ENCODE measurements around the gene PLCD1.
A peak's percentile ranks its signal among the peaks of the same experiment; 100 is the strongest.
"Not testable (repeated sequence)": the region's sequence is repeated elsewhere in the genome, so short reads cannot be mapped to it uniquely, and the experiment has no call there.

PLCD1 gene

GRCh38 chr3:38000242-38000916 lies 29.1 kb downstream of the PLCD1 start:
- no peak for DNase-seq (ENCODE audit: low read depth)

DNA sequence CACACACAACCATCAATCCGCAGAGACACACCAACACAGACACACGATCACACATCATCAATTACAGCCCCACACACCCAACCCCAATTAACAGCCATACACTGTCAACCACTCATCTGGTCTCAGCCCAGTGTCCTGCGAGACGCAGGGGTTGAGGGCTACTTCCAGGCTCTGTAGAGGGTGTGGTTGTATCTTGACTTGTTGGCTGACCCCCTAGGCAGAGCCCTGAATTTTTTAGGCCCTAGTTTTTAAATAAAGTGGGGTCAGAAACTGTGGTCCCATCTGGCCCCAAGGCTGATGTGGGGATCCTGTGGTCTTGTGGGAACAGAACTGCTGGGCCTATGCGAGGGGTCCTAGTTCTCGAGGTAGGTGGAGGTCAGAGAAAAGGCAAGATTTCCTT lies 29.6 kb downstream of the PLCD1 start:
- no peak for DNase-seq (ENCODE audit: low read depth)

- DNase-seq (ENCODE audit: low read depth): no peak
These were observed 31.6 kb downstream of the PLCD1 start for GRCh38 chr3:37997791-37998370.

DNA sequence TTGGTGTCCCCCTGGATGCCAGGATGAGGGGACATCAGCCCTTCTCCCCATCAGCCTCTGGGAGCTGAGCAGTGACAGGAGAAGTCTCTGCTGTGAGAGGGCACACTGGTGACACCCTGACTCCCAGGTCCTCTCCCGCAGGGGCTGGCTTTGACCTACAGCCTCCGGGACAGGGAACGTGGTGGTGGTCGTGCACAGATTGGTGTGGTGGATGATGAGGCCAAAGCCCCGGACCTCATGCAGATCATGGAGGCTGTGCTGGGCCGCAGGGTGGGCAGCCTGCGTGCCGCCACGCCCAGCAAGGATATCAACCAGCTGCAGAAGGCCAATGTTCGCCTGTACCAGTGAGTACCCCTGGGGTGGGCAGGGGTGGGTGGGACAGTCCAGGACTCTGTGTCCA lies 32.1 kb downstream of the PLCD1 start:
- DNase-seq (ENCODE audit: low read depth): no peak

GRCh38 chr3:37996785-37997301 lies 32.6 kb downstream of the PLCD1 start:
- peak; percentile 69 for DNase-seq (ENCODE audit: low read depth)

- no peak for DNase-seq (ENCODE audit: low read depth)
These were observed 33.5 kb downstream of the PLCD1 start for GRCh38 chr3:37995652-37996641.

GRCh38 chr3:37994639-37994972 lies 34.8 kb downstream of the PLCD1 start:
- DNase-seq (ENCODE audit: low read depth): no peak

GRCh38 chr3:37993820-37994638 lies 35.4 kb downstream of the PLCD1 start:
- DNase-seq (ENCODE audit: low read depth): peak; percentile 27

- DNase-seq (ENCODE audit: low read depth): no peak
These were observed 36.0 kb downstream of the PLCD1 start for GRCh38 chr3:37993460-37993819.

GRCh38 chr3:37993067-37993455 lies 36.4 kb downstream of the PLCD1 start:
- DNase-seq (ENCODE audit: low read depth): no peak

DNA sequence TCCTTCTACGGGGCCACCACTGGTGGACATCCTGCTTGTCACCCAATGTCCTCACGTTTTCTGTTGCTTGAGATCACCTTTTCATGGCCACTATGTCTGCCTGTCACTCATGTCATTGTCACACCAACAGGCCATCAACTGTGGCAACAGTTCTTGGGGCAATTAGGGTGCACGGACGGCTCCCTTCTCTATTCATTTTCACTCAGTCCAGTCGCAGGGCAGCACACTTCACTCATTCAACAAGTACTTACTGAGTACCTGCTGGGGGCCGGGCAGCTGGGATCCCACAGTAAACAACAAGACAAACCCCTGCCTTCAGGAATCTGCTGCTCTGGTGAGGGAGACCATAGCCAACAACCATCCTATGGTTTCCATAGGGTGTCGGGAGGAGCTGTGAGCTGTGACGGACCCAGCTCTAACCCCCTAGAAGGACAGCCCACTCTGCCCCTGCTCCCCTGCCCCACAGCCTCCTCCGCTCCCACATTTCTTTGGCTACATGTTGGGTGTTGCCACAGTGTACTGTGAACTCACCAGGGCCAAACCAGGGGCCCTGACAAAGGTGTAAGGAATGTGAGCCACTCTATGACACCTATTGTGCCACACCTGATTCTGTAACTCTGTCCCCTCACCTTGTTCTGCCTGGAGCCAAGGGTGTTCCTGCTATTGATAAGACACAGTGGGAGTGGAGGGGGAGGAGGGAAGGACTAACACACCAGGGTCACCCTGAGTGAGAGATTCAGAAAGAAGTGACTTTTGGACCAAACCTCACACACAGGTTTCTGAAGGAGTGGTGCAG lies 37.0 kb downstream of the PLCD1 start:
- no peak for DNase-seq (ENCODE audit: low read depth)

DNA sequence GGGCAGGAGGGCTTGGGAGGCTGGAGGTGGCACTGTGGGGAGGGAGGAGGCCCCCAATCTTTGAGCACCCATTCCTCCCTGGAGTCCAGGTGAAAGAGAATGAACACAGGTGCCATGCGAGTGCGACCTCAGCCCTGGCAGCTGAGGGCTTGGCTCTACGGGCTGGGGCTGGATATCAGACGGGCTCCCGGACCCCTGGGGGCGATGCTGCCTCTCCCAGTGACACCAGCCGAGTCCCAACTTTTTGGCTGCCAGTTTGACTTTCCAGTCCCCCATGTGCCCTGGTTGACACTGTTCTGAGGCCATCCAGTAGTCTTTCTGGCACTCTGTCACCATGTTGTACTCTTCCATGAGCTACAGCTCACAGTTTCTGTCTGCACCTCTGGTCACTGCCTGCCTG lies 37.6 kb downstream of the PLCD1 start:
- no peak for DNase-seq (ENCODE audit: low read depth)

GRCh38 chr3:37991109-37991508 lies 38.3 kb downstream of the PLCD1 start:
- no peak for DNase-seq (ENCODE audit: low read depth)

DNA sequence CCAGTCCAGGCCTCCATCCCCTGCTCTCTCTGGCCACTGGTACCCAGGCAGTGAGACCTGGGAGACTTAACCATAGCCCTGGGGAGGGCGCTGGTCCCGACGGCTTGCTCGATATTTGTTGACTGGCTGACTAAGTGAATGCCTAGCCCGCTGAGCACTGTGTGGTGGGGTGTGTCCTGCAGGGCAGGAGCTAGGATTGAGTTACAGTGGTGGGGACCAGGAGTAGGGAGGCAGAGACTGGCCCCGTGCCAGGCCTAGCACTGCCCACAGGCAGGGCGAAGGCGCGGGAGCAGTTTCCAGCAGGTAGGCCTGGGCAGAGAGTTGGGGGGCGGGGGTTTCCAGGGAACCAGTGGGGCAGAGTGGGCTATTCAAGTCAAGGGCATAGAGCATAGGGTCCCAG lies 38.9 kb downstream of the PLCD1 start, which contains the start of gene VILL:
Gene VILL, plus strand, starts transcription at position 260 of the 400 bp plus-strand sequence. CDS start 2,887 bp downstream, outside the sequence.
- DNase-seq (ENCODE audit: low read depth): no peak

GRCh38 chr3:37989821-37990480 lies 39.5 kb downstream of the PLCD1 start:
- no peak for DNase-seq (ENCODE audit: low read depth)

GRCh38 chr3:37988931-37989525 lies 40.4 kb downstream of the PLCD1 start:
- DNase-seq (ENCODE audit: low read depth): no peak

DNA sequence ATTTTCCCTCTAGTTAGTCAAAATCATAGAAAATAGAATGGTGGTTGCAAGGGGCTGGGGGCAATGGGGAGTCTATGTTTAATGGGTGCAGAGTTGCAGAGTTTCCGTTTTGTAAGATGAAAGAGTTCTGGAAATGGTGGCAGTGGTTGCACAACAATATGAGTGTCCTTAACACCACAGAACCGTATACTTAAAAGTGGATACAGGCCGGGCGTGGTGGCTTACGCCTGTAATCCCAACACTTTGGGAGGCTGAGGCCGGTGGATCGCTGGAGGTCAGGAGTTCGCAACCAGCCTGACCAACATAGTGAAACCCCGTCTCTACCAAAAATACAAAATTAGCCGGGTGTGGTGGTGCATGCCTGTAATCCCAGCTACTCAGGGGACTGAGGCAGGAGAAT lies 41.1 kb downstream of the PLCD1 start:
- not testable (repeated sequence) for DNase-seq (ENCODE audit: low read depth)

DNA sequence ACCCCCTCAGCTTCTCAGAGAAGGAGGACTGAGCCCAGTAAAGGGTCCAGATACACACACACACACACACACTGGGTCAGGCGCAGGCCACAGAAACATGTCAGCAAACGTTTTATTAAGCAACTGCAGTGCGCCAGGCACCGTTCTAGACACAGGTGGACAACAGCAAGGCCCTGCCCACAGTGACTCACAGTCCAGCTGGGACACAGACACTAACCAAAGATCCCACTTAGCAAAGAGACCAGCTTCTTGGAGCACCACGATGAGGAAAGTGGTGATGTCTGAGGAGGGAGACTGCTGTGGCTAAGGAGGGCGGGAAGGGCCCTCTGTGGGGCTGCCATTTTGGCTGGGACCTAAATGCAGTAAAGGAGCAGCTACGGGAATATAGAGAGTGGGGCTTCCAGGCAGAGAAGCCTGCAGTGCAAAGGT lies 41.7 kb downstream of the PLCD1 start:
- no peak for DNase-seq (ENCODE audit: low read depth)

DNA sequence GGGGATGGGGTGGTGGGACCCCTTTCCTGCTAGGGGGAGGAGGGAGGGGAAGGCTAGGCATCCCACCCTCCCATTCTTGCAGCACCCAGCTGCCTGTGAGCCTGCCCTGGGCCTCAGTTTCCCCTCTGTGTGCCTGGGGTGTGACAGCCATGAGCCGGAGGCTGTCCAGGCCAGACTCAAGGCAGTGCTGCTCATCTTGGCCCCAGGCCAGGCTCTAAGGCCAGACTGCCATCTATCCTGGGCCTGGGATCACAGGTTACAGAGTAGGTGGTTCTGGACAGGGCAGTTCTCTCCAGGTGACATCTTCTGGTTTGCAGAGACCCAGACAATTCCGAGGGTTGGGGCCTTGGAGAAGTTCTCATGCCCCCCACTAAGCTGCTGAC lies 42.1 kb downstream of the PLCD1 start:
- DNase-seq (ENCODE audit: low read depth): no peak

All from stimulated activated CD8-positive, alpha-beta memory T cell treated with anti-CD3 and anti-CD28 coated beads, Interleukin-12 subunit alpha, Interleukin-12 subunit beta, amount 100 ng/mL, for 1 hour (primary cell).